ENCODE results near the gene ORM1. TPM values are rescaled to one million over a fixed set of nuclear protein-coding genes. Genes with fewer than 3 reads are reported as not detected.

Gene ORM1
- total RNA-seq, 4 donors from 2014 or later: not detected

DNA sequence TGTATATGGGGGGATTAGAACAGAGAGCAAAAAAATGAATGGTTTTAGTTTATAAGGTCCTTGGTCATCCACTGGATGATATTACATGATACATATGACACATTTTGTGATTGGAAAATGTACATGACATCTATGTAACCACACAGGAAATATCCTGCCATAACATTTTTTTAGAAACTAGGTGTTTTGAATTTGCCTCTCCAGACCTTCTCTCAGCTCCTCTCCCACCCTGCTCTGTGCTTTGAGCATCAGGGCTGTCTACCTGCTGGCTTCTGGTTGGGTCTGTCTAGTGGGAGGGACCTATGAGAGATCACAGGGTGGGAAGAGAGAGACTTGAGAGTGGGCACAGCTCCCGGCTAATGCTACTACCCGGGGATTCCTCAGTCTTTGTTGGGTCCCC lies 40.5 kb downstream of the ORM1 start:
- DNase-seq (ENCODE audit: low spot score in 2 of 2): no peak
- TF ChIP-seq POLR2A (IDR thresholded peaks at IDR 0.05) (no peak), CTCF (IDR thresholded peaks at IDR 0.05) (no peak)
- H3K4me3 ChIP-seq (ENCODE audit: low read depth, poor library complexity, severe bottlenecking): no peak overlapping the region
- intact Hi-C loops (cut with DNase I; ENCODE audit: low total_unique reads): no loop called here
- 47% methylated on average over 2 of the region's 2 CpGs for WGBS, 2 donors

GRCh38 chr9:114364134-114365041 lies 41.5 kb downstream of the ORM1 start:
- intact Hi-C loops (cut with DNase I; ENCODE audit: low total_unique reads): no loop called here
- TF ChIP-seq CTCF (IDR thresholded peaks at IDR 0.05) (no peak), POLR2A (IDR thresholded peaks at IDR 0.05) (no peak)
- H3K4me3 ChIP-seq (ENCODE audit: low read depth, poor library complexity, severe bottlenecking): no peak overlapping the region
- DNase-seq (ENCODE audit: low spot score in 2 of 2): no peak
- WGBS, 2 donors: 65 to 80% methylated on average over 5 to 6 of the region's 6 CpGs

GRCh38 chr9:114365194-114365593 lies 42.3 kb downstream of the ORM1 start:
- H3K4me3 ChIP-seq (ENCODE audit: low read depth, poor library complexity, severe bottlenecking): no peak overlapping the region
- 88 to 92% methylated on average over 2 of the region's 2 CpGs for WGBS, 2 donors
- no peak for TF ChIP-seq POLR2A (IDR thresholded peaks at IDR 0.05)
- no peak for TF ChIP-seq CTCF (IDR thresholded peaks at IDR 0.05)
- DNase-seq (ENCODE audit: low spot score in 2 of 2): no peak
- intact Hi-C loops (cut with DNase I; ENCODE audit: low total_unique reads): no loop called here

GRCh38 chr9:114366334-114367128 lies 43.6 kb downstream of the ORM1 start:
- 62% methylated on average over 10 of the region's 10 CpGs for WGBS, 2 donors
- H3K4me3 ChIP-seq (ENCODE audit: low read depth, poor library complexity, severe bottlenecking): no peak overlapping the region
- intact Hi-C loops (cut with DNase I; ENCODE audit: low total_unique reads): no loop called here
- no peak for DNase-seq (ENCODE audit: low spot score in 2 of 2)
- TF ChIP-seq POLR2A (IDR thresholded peaks at IDR 0.05): no peak
- TF ChIP-seq CTCF (IDR thresholded peaks at IDR 0.05): no peak

GRCh38 chr9:114367366-114367765 lies 44.5 kb downstream of the ORM1 start:
- TF ChIP-seq CTCF (IDR thresholded peaks at IDR 0.05) (no peak), POLR2A (IDR thresholded peaks at IDR 0.05) (no peak)
- no peak overlapping the region for H3K4me3 ChIP-seq (ENCODE audit: low read depth, poor library complexity, severe bottlenecking)
- DNase-seq (ENCODE audit: low spot score in 2 of 2): no peak
- intact Hi-C loops (cut with DNase I; ENCODE audit: low total_unique reads): no loop called here
- 87 to 89% methylated on average over 6 of the region's 6 CpGs for WGBS, 2 donors
